NCI-H2196 treated with DMSO at 0.1 percent for 48 hours (cell line): Measurements from ENCODE around the gene TUBB4B.

Source experiments
- DNase-seq: peaks from one replicate; lab custom pipeline; 2025; ENCODE audit not compliant: unreplicated experiment; lab: John Stamatoyannopoulos, UW

TUBB4B gene

GRCh38 chr9:137212520-137212919 lies 28.6 kb upstream of the TUBB4B start:
- DNase-seq = no peak

GRCh38 chr9:137213160-137214060 lies 27.7 kb upstream of the TUBB4B start:
- no peak for DNase-seq

- no peak for DNase-seq
Measured at GRCh38 chr9:137214620-137215019, 26.5 kb upstream of the TUBB4B start.

- DNase-seq = no peak
Measured at GRCh38 chr9:137215196-137215986, 25.7 kb upstream of the TUBB4B start.

- no peak for DNase-seq
Measured at GRCh38 chr9:137216188-137216965, 24.7 kb upstream of the TUBB4B start.

- peak; percentile 84 for DNase-seq
Measured at GRCh38 chr9:137217276-137218211, 23.5 kb upstream of the TUBB4B start.

- DNase-seq = no peak
Measured at GRCh38 chr9:137218212-137218753, 22.8 kb upstream of the TUBB4B start.

- DNase-seq = peak; percentile 55
Measured at GRCh38 chr9:137218754-137219271, 22.3 kb upstream of the TUBB4B start.

- DNase-seq = no peak
Measured at GRCh38 chr9:137219757-137220316, 21.2 kb upstream of the TUBB4B start.

- no peak for DNase-seq
Measured at GRCh38 chr9:137220317-137221094, 20.6 kb upstream of the TUBB4B start.

GRCh38 chr9:137221095-137221505 lies 20.0 kb upstream of the TUBB4B start:
- no peak for DNase-seq

GRCh38 chr9:137221506-137222111 lies 19.5 kb upstream of the TUBB4B start:
- DNase-seq = no peak

- no peak for DNase-seq
Measured at GRCh38 chr9:137222190-137223077, 18.7 kb upstream of the TUBB4B start, which contains the start of gene RNF208. Gene RNF208 (minus strand): TSS chr9:137222240. CDS start chr9:137221212, 1,028 bp downstream.

GRCh38 chr9:137223078-137223970 lies 17.8 kb upstream of the TUBB4B start:
- peak; percentile 94 for DNase-seq

GRCh38 chr9:137224830-137225694 lies 16.0 kb upstream of the TUBB4B start, which contains the start of gene CYSRT1:
Gene CYSRT1 (plus strand): TSS chr9:137225174. CDS start chr9:137225622, 448 bp downstream.
- DNase-seq = no peak
